Endometrium (tissue), 2 donors: ENCODE results near the gene PLAAT5.
"Not testable (repeated sequence)": the region's sequence is repeated elsewhere in the genome, so short reads cannot be mapped to it uniquely, and the experiment has no call there.

ENCODE experiments used
- FAIRE-seq: peaks from 2 replicates; lab custom pipeline; 2012; peaks lifted over from hg19 to GRCh38; lab: Jason Lieb, UNC
- donor health status: control.
- donor health status: control.

The PLAAT5 gene

GRCh38 chr11:63490551-63491239, at the start of gene PLAAT5:
PLAAT5 (minus strand) TSS chr11:63491167; CDS start chr11:63491034, 133 bp downstream.
- FAIRE-seq, result no peak

- no peak for FAIRE-seq
These were observed 46.5 kb upstream of the PLAAT5 start for GRCh38 chr11:63537293-63538101.

GRCh38 chr11:63536669-63537292, 45.8 kb upstream of the PLAAT5 start, which contains the start of gene PLAAT4:
PLAAT4 (plus strand) TSS chr11:63536808; CDS start chr11:63536869, 61 bp downstream.
- no peak for FAIRE-seq

- no peak for FAIRE-seq
These were observed 44.8 kb upstream of the PLAAT5 start for GRCh38 chr11:63535734-63536133.

GRCh38 chr11:63534895-63535461, 44.0 kb upstream of the PLAAT5 start:
- FAIRE-seq, result no peak

- no peak for FAIRE-seq
These were observed 43.1 kb upstream of the PLAAT5 start for GRCh38 chr11:63534076-63534475.

GRCh38 chr11:63532799-63533475, 42.0 kb upstream of the PLAAT5 start:
- no peak for FAIRE-seq

- no peak for FAIRE-seq
These were observed 41.1 kb upstream of the PLAAT5 start for GRCh38 chr11:63532117-63532516.

- FAIRE-seq, result not testable (repeated sequence)
These were observed 40.3 kb upstream of the PLAAT5 start for GRCh38 chr11:63531074-63531792.

GRCh38 chr11:63530021-63530420, 39.1 kb upstream of the PLAAT5 start:
- FAIRE-seq, result no peak

- not testable (repeated sequence) for FAIRE-seq
These were observed 38.4 kb upstream of the PLAAT5 start for GRCh38 chr11:63529373-63529772.

- FAIRE-seq, result not testable (repeated sequence)
These were observed 37.8 kb upstream of the PLAAT5 start for GRCh38 chr11:63528729-63529278.

GRCh38 chr11:63528156-63528555, 37.2 kb upstream of the PLAAT5 start:
- not testable (repeated sequence) for FAIRE-seq

GRCh38 chr11:63527667-63528066, 36.7 kb upstream of the PLAAT5 start:
- no peak for FAIRE-seq

GRCh38 chr11:63523151-63523550, 32.2 kb upstream of the PLAAT5 start:
- no peak for FAIRE-seq

GRCh38 chr11:63521896-63522295, 30.9 kb upstream of the PLAAT5 start:
- FAIRE-seq, result no peak

GRCh38 chr11:63520606-63521170, 29.7 kb upstream of the PLAAT5 start:
- FAIRE-seq, result no peak

- FAIRE-seq, result no peak
These were observed 27.6 kb upstream of the PLAAT5 start for GRCh38 chr11:63518548-63518947.

- FAIRE-seq, result no peak
These were observed 26.2 kb upstream of the PLAAT5 start for GRCh38 chr11:63517156-63517555.

- no peak for FAIRE-seq
These were observed 25.1 kb upstream of the PLAAT5 start for GRCh38 chr11:63516109-63516508.

GRCh38 chr11:63512816-63513215, 21.8 kb upstream of the PLAAT5 start:
- FAIRE-seq, result no peak
